Omental fat pad (tissue), 4 donors: ENCODE data around the gene SLC6A1. TPM values are rescaled to one million over a fixed set of nuclear protein-coding genes. Genes with fewer than 3 reads are reported as not detected.

Experiments
- ATAC-seq: fragments of 150-250 bp; one replicate; pipeline ENCODE4 v1.9.1; 2016; ENCODE audit warnings: mild to moderate bottlenecking, moderate library complexity; ENCODE audit not compliant: low FRiP score
- DNase-seq: peaks from one replicate; pipeline ENCODE4 v3.0.0-alpha.2; 2019; ENCODE audit warnings: low spot score
- CTCF ChIP-seq, 3 donors: fragments of 450-650 bp; IDR thresholded peaks; one replicate each; pipeline ENCODE4 v1.5.1; 2016 to 2017; ENCODE audit warnings: antibody characterized with exemption in 3 of 3, mild to moderate bottlenecking in 3 of 3, moderate library complexity in 2 of 3
- total RNA-seq, 4 donors: library from RNA; depleted of rRNA; stranded (reverse); fragments of >200 nt; gene quantifications; one replicate each; pipeline ENCODE4 v1.1.0, GENCODE V29; 2016

Gene SLC6A1
- 1 to 10 TPM in 1 of 4 donors, under 1 TPM in 3; 0.09 to 2.0 (median 0.49) TPM for total RNA-seq

- DNase-seq, result no peak
- no peak for TF ChIP-seq CTCF (IDR thresholded peaks at IDR 0.05)
- ATAC-seq, result peak; percentile 73
These were observed at the start of gene SLC6A1 for GRCh38 chr3:10992017-10992942. TSS of gene SLC6A1 (plus strand) at chr3:10992748. CDS start at chr3:11017212, 24,464 bp downstream.

- DNase-seq, result no peak
These were observed 47.7 kb upstream of the SLC6A1 start for GRCh38 chr3:10944866-10945265.

GRCh38 chr3:10945683-10946287, 46.8 kb upstream of the SLC6A1 start:
- peak; percentile 52 for ATAC-seq
- peak; percentile 40 for DNase-seq
- TF ChIP-seq CTCF (IDR thresholded peaks at IDR 0.05), result peak in 1 of 3 donors; percentile 25

More at GRCh38 chr3:10944866-10945265, 47.7 kb upstream of the SLC6A1 start:
- TF ChIP-seq CTCF (IDR thresholded peaks at IDR 0.05), result no peak
- ATAC-seq, result no peak

GRCh38 chr3:10946526-10946925, 46.0 kb upstream of the SLC6A1 start:
- TF ChIP-seq CTCF (IDR thresholded peaks at IDR 0.05), result no peak
- no peak for DNase-seq
- ATAC-seq, result no peak

GRCh38 chr3:10948326-10948725, 44.2 kb upstream of the SLC6A1 start:
- ATAC-seq (no peak), DNase-seq (no peak)
- TF ChIP-seq CTCF (IDR thresholded peaks at IDR 0.05), result no peak

GRCh38 chr3:10949197-10949596, 43.4 kb upstream of the SLC6A1 start:
- DNase-seq, result no peak

More at GRCh38 chr3:10949197-10949596, 43.4 kb upstream of the SLC6A1 start:
- no peak for ATAC-seq
- no peak for TF ChIP-seq CTCF (IDR thresholded peaks at IDR 0.05)
